HepG2 (cell line): ENCODE measurements around the gene BAZ1A. TPM values are rescaled to one million over a fixed set of nuclear protein-coding genes. Genes with fewer than 3 reads are reported as not detected.
A peak's percentile ranks its signal among the peaks of the same experiment; 100 is the strongest.

Experiments
- AKNA ChIP-seq: sonication (generic); formaldehyde crosslinking; IDR thresholded peaks from 2 replicates; pipeline ENCODE4 v1.4.0; 2020; ENCODE audit warnings: missing genetic modification reagents, borderline replicate concordance
- GLMP ChIP-seq: sonication (generic); formaldehyde crosslinking; IDR thresholded peaks from 2 replicates; pipeline ENCODE4 v1.9.0; 2021; ENCODE audit warnings: missing genetic modification reagents, mild to moderate bottlenecking, borderline replicate concordance
- HIVEP1 ChIP-seq: sonication (generic); formaldehyde crosslinking; IDR thresholded peaks from 2 replicates; pipeline ENCODE4 v1.4.0; 2020; ENCODE audit warnings: mild to moderate bottlenecking, missing genetic modification reagents
- KAT7 ChIP-seq: IDR thresholded peaks from 2 replicates; pipeline ENCODE4 v1.6.1; 2018; ENCODE audit warnings: borderline replicate concordance, missing compliant biosample characterization
- KDM3A ChIP-seq: IDR thresholded peaks from 2 replicates; pipeline ENCODE4 v1.6.1; 2018; ENCODE audit warnings: low read depth, missing compliant biosample characterization
- RFXAP ChIP-seq: sonication (generic); formaldehyde crosslinking; IDR thresholded peaks from 2 replicates; pipeline ENCODE4 v1.4.0; 2020; ENCODE audit warnings: missing genetic modification reagents, borderline replicate concordance
- SNAPC4 ChIP-seq: sonication (generic); formaldehyde crosslinking; IDR thresholded peaks from 2 replicates; pipeline ENCODE4 v1.4.0; 2020; ENCODE audit warnings: mild to moderate bottlenecking, missing genetic modification reagents
- SNAPC5 ChIP-seq: sonication (generic); formaldehyde crosslinking; IDR thresholded peaks from 2 replicates; pipeline ENCODE4 v1.8.1; 2023; ENCODE audit warnings: mild to moderate bottlenecking, missing genetic modification reagents, borderline replicate concordance
- ZNF136 ChIP-seq: sonication (generic); formaldehyde crosslinking; IDR thresholded peaks from 2 replicates; pipeline ENCODE4 v1.8.1; 2022; ENCODE audit warnings: low read depth, mild to moderate bottlenecking, moderate library complexity, missing genetic modification reagents
- ZNF496 ChIP-seq: sonication (generic); formaldehyde crosslinking; IDR thresholded peaks from 2 replicates; pipeline ENCODE4 v1.8.1; 2023; ENCODE audit warnings: mild to moderate bottlenecking, moderate library complexity, missing genetic modification reagents; ENCODE audit not compliant: insufficient replicate concordance
- ZNF639 ChIP-seq: conservative IDR thresholded peaks from 2 replicates; pipeline ENCODE4 v1.6.1; 2018; ENCODE audit warnings: missing genetic modification reagents
- polyA plus RNA-seq, 8 experiments: library from polyadenylated mRNA; depleted of rRNA in 3 of 8; stranded (reverse) in 7 of 8; unstranded in 1 of 8; fragments of >200 nt; fragmentation: Illumina TruSeq in 4 of 8; extraction: Trizol in 4 of 8; gene quantifications; 2 replicates each; pipeline versions ENCODE4 v1.2.1 to v1.2.3, GENCODE V29; 2011 to 2016; ENCODE audit warnings: low read depth in 4 of 8, missing spikeins in 1 of 8, mixed read lengths in 1 of 8; ENCODE audit not compliant: insufficient read depth in 1 of 8
- total RNA-seq, 5 experiments: library from RNA; depleted of rRNA; stranded (reverse); fragments of >200 nt; fragmentation: Illumina TruSeq; extraction: Trizol; gene quantifications; 2 replicates each; pipeline ENCODE4 v1.2.3, GENCODE V29; 2016; ENCODE audit warnings: low read depth in 1 of 5

BAZ1A gene
- total and polyA plus RNA-seq, 2 of the 13 experiments (the other 11 are each of a cell fraction or from before 2014, with no cell fraction given) = 20.9 to 56.8 TPM

- TF ChIP-seq SNAPC4 (CRISPR knock-in tag) = peak; percentile 94; the same call in 1 of the 2 replicates
- TF ChIP-seq SNAPC5 (CRISPR knock-in tag) = peak; percentile 97; the same call in 1 of the 2 replicates
- peak; percentile 69; the same call in 1 of the 2 replicates for TF ChIP-seq ZNF639 (CRISPR knock-in tag)
- no peak; the same call in 1 of the 2 replicates for TF ChIP-seq AKNA
- TF ChIP-seq ZNF136 = peak; percentile 94
- peak; percentile 100 for TF ChIP-seq HIVEP1
- peak; percentile 78 for TF ChIP-seq RFXAP (CRISPR knock-in tag)
- TF ChIP-seq ZNF496 (CRISPR knock-in tag) = no peak
- TF ChIP-seq KDM3A (CRISPR knock-in tag) = peak; percentile 81; the same call in 1 of the 2 replicates
- no peak for TF ChIP-seq GLMP (CRISPR knock-in tag)
- peak; percentile 99 for TF ChIP-seq KAT7
Measured at GRCh38 chr14:34873589-34874385, 1.4 kb downstream of the BAZ1A start (continued).
